Neutrophil (primary cell): ENCODE measurements around the gene PLPPR3.

Experiments
- H3K27ac ChIP-seq: fragments of 200-600 bp; sonication (generic); 2 replicates; pipeline ENCODE4 v1.5.1; 2016; ENCODE audit warnings: mild to moderate bottlenecking, moderate library complexity
- H3K27me3 ChIP-seq: fragments of 200-600 bp; sonication (generic); 2 replicates; pipeline ENCODE4 v1.6.0; 2016; ENCODE audit warnings: mild to moderate bottlenecking
- H3K36me3 ChIP-seq: fragments of 200-600 bp; sonication (generic); 2 replicates; pipeline ENCODE4 v1.5.1; 2017
- H3K4me1 ChIP-seq, 2 experiments: fragments of 200-600 bp in 1 of 2; sonication (generic) in 1 of 2; 1 replicate in 1 of 2; 2 replicates in 1 of 2; pipeline versions ENCODE4 v1.5.1 to v1.6.1; 2013 to 2016; ENCODE audit warnings: low read depth in 1 of 2, low read length in 1 of 2, mild to moderate bottlenecking in 1 of 2, moderate library complexity in 1 of 2; ENCODE audit not compliant: control insufficient read depth in 1 of 2, insufficient read depth in 1 of 2
- H3K4me3 ChIP-seq, 2 experiments: fragments of 200-600 bp in 1 of 2; sonication (generic) in 1 of 2; 1 replicate in 1 of 2; 2 replicates in 1 of 2; pipeline ENCODE4 v1.5.1; 2013 to 2016; ENCODE audit warnings: low read depth in 1 of 2, low read length in 1 of 2, mild to moderate bottlenecking in 1 of 2, moderate library complexity in 1 of 2
- H3K9me3 ChIP-seq: fragments of 200-600 bp; sonication (generic); 2 replicates; pipeline ENCODE4 v1.5.1; 2016
- CTCF ChIP-seq: fragments of 200-600 bp; sonication (generic); IDR thresholded peaks from 2 replicates; pipeline ENCODE4 v1.5.1; 2016; ENCODE audit warnings: antibody characterized with exemption

PLPPR3 gene

GRCh38 chr19:782878-783668 is 38.7 kb downstream of the PLPPR3 start:
- no peak overlapping the region for H3K27ac ChIP-seq

GRCh38 chr19:782185-782877 is 39.4 kb downstream of the PLPPR3 start:
- no peak for TF ChIP-seq CTCF
- no peak overlapping the region for H3K27ac ChIP-seq

More at GRCh38 chr19:782878-783668, 38.7 kb downstream of the PLPPR3 start:
- Histone ChIP-seq H3K4me1 (no peaks in the 10 kb centered on the region), H3K9me3 (no peaks in the 10 kb centered on the region), H3K27me3 (no peaks in the 10 kb centered on the region), H3K4me3 (no peak overlapping the region), H3K36me3 (no peaks in the 10 kb centered on the region)
- no peak for TF ChIP-seq CTCF

GRCh38 chr19:781800-782184 is 40.0 kb downstream of the PLPPR3 start:
- no peak for TF ChIP-seq CTCF
- Histone ChIP-seq H3K4me3 (no peak overlapping the region), H3K9me3 (no peaks in the 10 kb centered on the region), H3K27me3 (no peaks in the 10 kb centered on the region), H3K36me3 (no peaks in the 10 kb centered on the region), H3K27ac (no peak overlapping the region), H3K4me1 (no peaks in the 10 kb centered on the region)

More at GRCh38 chr19:782185-782877, 39.4 kb downstream of the PLPPR3 start:
- no peaks in the 10 kb centered on the region for H3K27me3 ChIP-seq
- no peaks in the 10 kb centered on the region for H3K36me3 ChIP-seq
- H3K9me3 ChIP-seq = no peaks in the 10 kb centered on the region
- H3K4me1 ChIP-seq = no peaks in the 10 kb centered on the region
- no peak overlapping the region for H3K4me3 ChIP-seq

GRCh38 chr19:780935-781334 is 40.8 kb downstream of the PLPPR3 start:
- Histone ChIP-seq H3K9me3 (no peaks in the 10 kb centered on the region), H3K4me3 (no peak overlapping the region), H3K36me3 (no peaks in the 10 kb centered on the region), H3K27ac (no peak overlapping the region), H3K4me1 (no peaks in the 10 kb centered on the region), H3K27me3 (no peaks in the 10 kb centered on the region)
- TF ChIP-seq CTCF = no peak

GRCh38 chr19:778910-779653 is 42.7 kb downstream of the PLPPR3 start:
- no peaks in the 10 kb centered on the region for H3K36me3 ChIP-seq
- no peaks in the 10 kb centered on the region for H3K27me3 ChIP-seq
- H3K9me3 ChIP-seq = no peaks in the 10 kb centered on the region
- H3K4me1 ChIP-seq = no peaks in the 10 kb centered on the region
- TF ChIP-seq CTCF = no peak
- H3K4me3 ChIP-seq = no peak overlapping the region
- no peak overlapping the region for H3K27ac ChIP-seq
